GM21825 (cell line): ENCODE results near the gene OSGEP.

ENCODE experiments used
- ATAC-seq: cut with Tn5 transposase; IDR thresholded peaks from one replicate; pipeline ENCODE4 v1.9.1; 2021; ENCODE audit warnings: mild to moderate bottlenecking, moderate library complexity; ENCODE audit not compliant: unreplicated experiment

The OSGEP gene

GRCh38 chr14:20454516-20455354 is at the start of gene OSGEP, which contains the start of gene APEX1:
TSS of gene OSGEP (minus strand) at chr14:20454812. CDS start at chr14:20454683, 129 bp downstream.
TSS of gene APEX1 (plus strand) at chr14:20455226. CDS start at chr14:20455646, 420 bp downstream.
- ATAC-seq, result peak; percentile 74

- ATAC-seq, result no peak
Measured at GRCh38 chr14:20503898-20504297, 49.3 kb upstream of the OSGEP start.

- ATAC-seq, result no peak
Measured at GRCh38 chr14:20501346-20501745, 46.7 kb upstream of the OSGEP start.

- no peak for ATAC-seq
Measured at GRCh38 chr14:20499881-20500280, 45.3 kb upstream of the OSGEP start.

GRCh38 chr14:20499108-20499507 is 44.5 kb upstream of the OSGEP start:
- ATAC-seq, result no peak

- ATAC-seq, result no peak
Measured at GRCh38 chr14:20498622-20499021, 44.0 kb upstream of the OSGEP start.

GRCh38 chr14:20494935-20495766 is 40.5 kb upstream of the OSGEP start:
- no peak for ATAC-seq

GRCh38 chr14:20493634-20494033 is 39.0 kb upstream of the OSGEP start:
- no peak for ATAC-seq

- no peak for ATAC-seq
Measured at GRCh38 chr14:20492486-20492885, 37.9 kb upstream of the OSGEP start.

GRCh38 chr14:20490563-20490962 is 36.0 kb upstream of the OSGEP start:
- ATAC-seq, result no peak

GRCh38 chr14:20489093-20489994 is 34.7 kb upstream of the OSGEP start:
- peak; percentile 48 for ATAC-seq

GRCh38 chr14:20487396-20487725 is 32.7 kb upstream of the OSGEP start:
- ATAC-seq, result no peak

GRCh38 chr14:20486684-20487395 is 32.2 kb upstream of the OSGEP start:
- no peak for ATAC-seq

GRCh38 chr14:20485900-20486299 is 31.3 kb upstream of the OSGEP start:
- ATAC-seq, result no peak

- ATAC-seq, result no peak
Measured at GRCh38 chr14:20482382-20482781, 27.8 kb upstream of the OSGEP start.

- ATAC-seq, result no peak
Measured at GRCh38 chr14:20478894-20479293, 24.3 kb upstream of the OSGEP start.

- ATAC-seq, result no peak
Measured at GRCh38 chr14:20477211-20477876, 22.7 kb upstream of the OSGEP start.

- no peak for ATAC-seq
Measured at GRCh38 chr14:20476776-20477175, 22.2 kb upstream of the OSGEP start.

- no peak for ATAC-seq
Measured at GRCh38 chr14:20472536-20473169, 18.0 kb upstream of the OSGEP start.
